Measurements from ENCODE around the gene DCAF4.
"Not testable (repeated sequence)": the region's sequence is repeated elsewhere in the genome, so short reads cannot be mapped to it uniquely, and the experiment has no call there.

DCAF4 gene

DNA sequence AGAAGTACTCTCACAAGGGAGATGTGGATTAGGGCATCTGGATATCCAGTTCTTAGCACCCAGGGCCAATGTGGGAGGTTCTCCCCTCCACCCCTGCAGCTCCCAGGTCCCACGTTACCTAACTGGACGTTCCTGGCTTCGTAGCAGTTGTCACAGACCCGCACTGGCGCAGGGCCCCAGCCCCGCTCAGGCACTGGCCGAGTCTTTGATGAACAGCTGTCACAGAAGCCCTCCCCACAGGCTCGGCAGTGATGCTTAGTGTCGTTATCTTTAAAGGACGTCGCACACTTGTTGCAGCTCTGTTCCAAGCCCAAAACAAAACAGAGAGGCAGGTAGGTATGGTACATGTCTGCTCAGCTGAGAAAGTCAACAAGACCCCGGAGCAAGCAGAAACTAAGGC lies 48.4 kb downstream of the DCAF4 start:
- no peak for FAIRE-seq

- no peak for FAIRE-seq
Measured at GRCh38 chr14:72975770-72976169, 49.5 kb downstream of the DCAF4 start.

DNA sequence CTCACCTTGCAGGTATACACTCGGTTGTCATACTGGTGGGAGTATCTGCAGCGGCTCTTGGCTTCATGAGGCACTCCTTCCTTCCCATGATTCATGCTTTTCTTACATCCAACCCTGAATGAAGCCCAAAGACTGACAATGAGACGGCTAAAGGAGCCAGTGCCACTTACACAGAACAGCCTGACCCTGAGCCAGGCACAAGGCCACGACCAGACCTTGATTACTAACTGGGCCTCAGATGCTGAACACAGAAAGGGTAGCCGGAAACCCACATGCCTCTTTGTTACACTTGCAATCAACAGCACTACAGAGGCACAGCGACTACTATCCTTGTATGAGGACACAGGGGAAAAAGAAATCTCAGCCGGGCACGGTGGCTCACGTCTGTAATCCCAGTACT lies 52.6 kb downstream of the DCAF4 start:
- FAIRE-seq = no peak

GRCh38 chr14:72980863-72981262 lies 54.6 kb downstream of the DCAF4 start:
- no peak for FAIRE-seq

- FAIRE-seq = no peak
Measured at GRCh38 chr14:72982146-72982708, 56.0 kb downstream of the DCAF4 start.

DNA sequence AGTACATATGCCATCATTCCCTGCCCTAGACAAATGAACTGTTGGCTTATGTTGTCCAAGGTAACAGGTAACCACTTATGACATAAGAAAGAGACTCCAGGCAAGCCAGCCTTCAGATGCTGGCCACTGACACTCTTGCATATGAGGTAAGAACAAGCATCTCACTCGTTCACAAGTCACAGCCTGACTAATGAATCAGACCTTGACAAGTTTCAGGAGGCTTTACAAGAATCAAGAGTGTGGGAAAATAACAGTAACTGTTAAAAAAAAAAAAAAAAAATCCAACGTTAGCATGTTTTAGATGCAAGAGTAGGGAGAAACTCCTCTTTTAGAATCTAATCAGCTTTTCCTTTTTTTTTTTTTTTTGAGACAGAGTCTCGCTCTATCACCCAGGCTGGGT lies 60.0 kb downstream of the DCAF4 start:
- no peak for FAIRE-seq

- no peak for FAIRE-seq
Measured at GRCh38 chr14:72986857-72987256, 60.6 kb downstream of the DCAF4 start.

DNA sequence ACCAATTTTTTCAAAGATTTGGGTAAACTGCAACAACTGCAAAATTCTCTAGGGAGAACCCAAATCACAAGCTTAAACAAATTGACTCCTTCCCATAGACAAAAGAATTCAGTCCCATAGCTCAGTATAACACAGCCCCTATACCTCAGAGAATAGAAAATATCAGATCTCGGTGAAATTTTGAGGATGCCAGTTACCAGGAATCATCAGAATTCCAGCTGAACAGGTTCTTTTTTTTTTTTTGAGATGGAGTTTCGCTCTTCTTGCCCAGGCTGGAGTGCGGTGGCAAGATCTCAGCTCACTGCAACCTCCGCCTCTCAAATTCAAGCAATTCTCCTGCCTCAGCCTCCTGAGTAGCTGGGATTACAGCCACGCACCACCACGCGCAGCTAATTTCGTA lies 63.9 kb downstream of the DCAF4 start:
- no peak for FAIRE-seq

DNA sequence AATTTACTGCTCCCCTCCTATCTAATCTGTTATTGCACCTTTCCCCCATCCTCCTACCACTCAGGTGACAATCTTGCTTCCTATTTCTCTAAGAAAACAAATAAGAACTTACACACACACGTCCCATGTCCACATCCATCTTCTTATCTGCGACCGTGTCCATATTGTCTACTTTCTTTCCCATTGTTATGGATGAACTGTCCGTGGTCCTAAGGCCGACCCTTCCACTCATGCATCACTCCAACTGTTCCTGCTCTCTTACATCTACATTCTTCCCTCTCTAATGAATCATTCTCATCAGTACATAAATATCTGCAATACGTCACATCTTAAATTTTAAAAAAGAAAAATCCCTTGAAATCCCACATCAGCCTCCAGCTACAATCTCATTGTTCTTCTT lies 70.7 kb downstream of the DCAF4 start:
- no peak for FAIRE-seq

- FAIRE-seq = no peak
Measured at GRCh38 chr14:72998252-72998903, 72.1 kb downstream of the DCAF4 start.

DNA sequence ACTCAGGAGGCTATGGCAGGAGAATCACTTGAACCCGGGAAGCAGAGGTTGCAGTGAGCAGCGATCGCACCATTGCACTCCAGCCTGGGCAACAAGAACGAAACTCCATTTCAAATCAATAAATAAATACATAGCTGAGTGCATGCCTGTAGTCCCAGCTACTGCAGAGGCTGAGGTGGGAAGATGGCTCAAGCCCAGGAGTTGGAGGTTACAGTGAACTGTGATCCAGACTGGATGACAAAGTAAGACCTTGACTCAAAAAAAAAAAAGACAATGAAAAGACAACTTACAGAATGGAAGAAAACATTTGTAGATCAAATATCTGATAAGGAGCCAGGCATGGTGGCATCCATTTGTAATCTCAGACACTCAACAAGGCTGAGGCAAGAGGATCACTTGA lies 73.1 kb downstream of the DCAF4 start:
- FAIRE-seq = no peak

DNA sequence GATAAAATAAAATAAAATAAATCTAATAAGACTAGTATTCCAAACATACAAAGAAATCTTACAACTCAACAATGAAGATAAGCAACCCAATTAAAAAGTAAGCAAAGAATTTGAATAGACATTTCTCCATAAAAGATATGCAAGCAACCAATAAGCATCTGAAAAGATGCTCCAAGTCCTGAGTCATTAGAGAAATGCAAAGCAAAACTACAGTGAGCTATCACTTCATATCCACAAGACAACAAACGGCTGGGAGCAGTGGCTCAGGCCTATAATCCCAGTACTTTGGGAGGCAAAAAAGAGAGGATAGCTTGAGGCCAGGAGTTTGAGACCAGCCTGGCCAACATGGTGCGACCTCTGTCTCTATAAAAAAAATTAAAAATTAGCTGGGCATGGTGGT lies 73.8 kb downstream of the DCAF4 start:
- FAIRE-seq = no peak

DNA sequence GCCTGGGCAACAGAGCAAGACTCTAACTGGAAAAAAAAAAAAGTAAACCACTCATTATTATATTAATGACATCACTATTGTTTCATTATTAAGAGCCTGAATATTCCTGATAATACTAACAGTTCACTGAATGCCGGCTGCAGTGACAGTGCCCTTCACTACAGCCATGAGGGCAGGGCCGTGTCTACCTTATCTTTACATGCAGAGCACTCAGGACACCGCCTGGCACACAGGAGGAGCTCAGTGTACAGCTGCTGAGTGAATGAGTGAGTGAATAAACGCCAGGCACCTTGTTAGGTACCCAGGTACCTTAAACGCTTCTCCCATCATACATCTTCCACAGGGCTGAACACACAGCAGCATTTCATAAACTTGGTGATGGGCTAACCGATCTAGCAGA lies 77.4 kb downstream of the DCAF4 start:
- FAIRE-seq = no peak

DNA sequence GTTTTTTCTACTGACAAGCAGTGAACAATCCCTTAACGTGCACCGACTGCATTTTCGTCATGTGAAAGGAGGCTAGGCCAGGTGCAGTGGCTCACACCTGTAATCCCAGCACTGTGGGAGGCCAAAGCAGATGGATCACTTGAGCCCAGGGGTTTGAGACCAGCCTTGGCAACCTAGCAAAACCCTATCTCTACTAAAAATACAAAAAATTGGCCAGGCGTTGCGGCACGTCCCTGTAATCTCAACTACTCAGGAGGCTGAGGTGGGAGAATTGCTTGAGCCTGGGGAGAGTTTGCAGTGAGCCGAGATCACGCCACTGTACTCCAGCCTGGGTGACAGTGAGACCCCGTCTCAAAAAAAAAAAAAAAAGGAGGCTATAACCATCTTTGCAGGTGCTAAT lies 78.4 kb downstream of the DCAF4 start:
- not testable (repeated sequence) for FAIRE-seq

DNA sequence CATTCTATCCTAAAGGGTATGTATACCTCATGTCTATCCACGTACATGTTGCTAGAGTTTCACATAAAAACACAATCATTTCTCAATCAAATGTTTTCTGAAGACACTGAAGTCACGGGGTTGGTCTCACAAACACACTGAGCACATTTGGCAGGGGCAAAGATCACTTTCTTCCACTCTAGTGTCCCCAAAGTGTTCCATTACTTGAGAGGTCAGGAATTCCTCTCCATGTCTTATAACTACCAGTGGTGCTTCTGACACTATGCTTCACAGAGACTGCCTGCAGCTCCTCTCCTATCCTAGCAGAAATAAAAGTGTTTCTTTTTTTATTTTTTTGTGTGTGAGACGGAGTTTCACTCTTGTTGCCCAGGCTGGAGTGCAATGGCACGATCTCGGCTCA lies 81.6 kb downstream of the DCAF4 start:
- FAIRE-seq = no peak

DNA sequence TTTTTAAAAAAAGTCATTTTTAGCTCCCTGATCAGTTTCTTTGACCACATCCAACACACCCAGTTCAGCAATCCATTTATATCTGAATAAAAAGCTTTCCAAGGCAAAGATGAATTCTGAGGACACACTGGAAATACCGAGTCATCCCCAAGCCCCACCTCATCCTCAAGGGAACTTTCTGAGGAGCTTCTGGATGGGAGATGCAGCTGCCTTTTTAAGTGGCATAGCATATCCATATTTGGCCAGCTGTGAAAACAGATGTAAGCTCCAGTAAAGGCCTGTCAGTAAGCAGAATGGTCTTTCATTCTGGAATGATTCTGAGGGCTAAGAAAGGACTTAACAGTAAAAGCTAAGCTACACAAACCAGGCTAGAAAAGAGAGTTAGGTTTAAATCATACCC lies 82.2 kb downstream of the DCAF4 start:
- no peak for FAIRE-seq
